DMS 273 treated with DMSO at 0.1 percent for 48 hours (cell line): ENCODE results near the gene KCNIP4.

Source experiments
- DNase-seq: peaks from one replicate; lab custom pipeline; 2025; lab: John Stamatoyannopoulos, UW

Gene KCNIP4

GRCh38 chr4:20944451-20944850 lies 1004.1 kb downstream of the KCNIP4 start:
- no peak for DNase-seq

- no peak for DNase-seq
Observed at GRCh38 chr4:20938204-20938603, 1010.4 kb downstream of the KCNIP4 start.

DNA sequence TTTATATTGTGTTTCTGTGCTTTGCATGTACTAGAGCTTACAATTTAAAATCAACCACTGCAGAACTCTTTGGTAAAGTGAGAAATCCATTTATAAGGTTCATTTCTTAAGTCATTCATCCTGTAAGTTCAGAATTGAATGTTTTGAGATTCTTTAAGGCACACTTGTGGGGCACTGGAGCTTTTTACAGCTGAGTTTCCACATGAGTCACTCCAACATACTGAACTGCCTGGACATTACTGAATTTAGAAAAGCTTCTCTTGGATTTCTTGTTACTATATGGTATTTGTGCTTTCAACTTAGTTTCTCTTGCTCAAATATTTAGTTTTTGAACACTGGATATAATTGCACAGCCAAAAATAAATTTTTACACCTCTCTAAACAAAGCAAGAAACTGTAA lies 1022.0 kb downstream of the KCNIP4 start:
- DNase-seq, result no peak

- DNase-seq, result no peak
Observed at GRCh38 chr4:20925176-20925575, 1023.4 kb downstream of the KCNIP4 start.

DNA sequence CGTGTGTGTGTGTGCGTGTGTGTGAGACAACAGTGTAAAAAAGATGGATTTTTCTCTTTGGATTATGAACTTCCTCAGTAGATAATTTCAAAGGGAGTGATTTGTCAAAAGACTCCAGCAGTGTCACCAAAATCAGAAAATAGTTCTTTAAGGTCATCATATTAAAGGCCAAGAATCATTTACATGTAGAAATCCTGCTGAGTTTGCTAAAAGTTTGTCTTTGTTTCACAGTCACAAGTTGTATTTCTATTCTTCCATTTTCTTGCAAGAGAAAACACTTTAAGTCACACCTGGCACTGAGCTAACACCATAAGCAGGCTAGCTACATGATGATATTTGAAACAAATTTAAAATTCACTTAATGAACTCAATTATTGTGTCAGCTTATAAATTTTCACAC lies 1025.6 kb downstream of the KCNIP4 start:
- DNase-seq, result no peak

DNA sequence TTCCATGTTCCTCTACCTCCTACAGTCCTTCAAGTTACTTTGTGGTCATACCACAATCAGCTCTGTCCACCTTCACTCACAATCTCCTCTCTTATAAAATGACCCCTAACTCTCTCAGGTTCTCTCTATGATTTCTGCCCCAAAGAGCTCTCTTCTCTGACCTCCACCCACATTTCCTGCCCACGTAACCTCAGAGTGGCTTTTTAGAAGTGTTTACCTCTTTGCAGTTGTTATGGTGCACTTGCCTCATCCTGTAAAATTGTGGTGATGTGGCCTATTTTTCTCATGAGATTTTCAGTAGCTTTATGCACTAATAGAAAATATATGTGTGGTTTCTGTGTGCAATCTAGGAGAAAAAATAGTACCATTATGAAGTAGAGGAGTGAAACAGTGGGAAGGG lies 1032.5 kb downstream of the KCNIP4 start:
- no peak for DNase-seq

DNA sequence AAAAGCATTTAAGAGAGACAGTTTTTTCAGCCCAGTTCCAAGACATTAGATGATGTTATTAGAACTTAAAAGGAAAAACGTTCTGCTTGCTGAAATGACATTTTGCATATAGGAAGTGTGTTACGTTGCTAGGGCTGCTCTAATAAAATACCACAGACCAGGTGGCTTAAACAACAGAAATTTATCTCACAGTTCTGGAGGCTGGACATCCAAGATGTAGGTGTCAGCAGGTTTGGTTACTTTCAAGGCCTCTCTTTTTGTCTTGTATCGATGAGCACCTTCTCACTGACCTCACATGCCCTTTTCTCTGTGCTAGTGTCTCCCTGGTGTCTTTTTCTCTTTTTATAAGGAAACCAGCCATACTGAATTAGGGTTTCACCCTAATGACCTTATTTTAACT lies 1043.6 kb downstream of the KCNIP4 start:
- no peak for DNase-seq

- no peak for DNase-seq
Observed at GRCh38 chr4:20901851-20902250, 1046.7 kb downstream of the KCNIP4 start.

DNA sequence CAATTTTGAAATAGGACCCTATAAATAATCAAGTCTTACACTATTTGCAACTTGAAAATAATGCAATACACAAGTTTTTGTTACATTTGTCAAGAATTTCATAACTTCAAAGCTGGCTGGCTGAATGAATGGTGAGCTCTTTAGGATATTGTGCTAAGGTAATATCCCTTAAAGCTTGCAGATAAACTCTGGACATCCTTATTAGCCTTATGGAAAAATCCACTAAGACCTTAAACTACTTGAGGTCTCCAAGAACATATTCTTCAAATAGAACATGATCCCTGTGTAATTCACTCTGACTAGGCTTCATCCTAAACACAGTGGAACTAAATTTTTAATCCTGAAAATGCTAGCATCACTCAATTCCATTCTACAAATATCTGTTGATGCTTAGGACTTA lies 1049.0 kb downstream of the KCNIP4 start:
- no peak for DNase-seq

DNA sequence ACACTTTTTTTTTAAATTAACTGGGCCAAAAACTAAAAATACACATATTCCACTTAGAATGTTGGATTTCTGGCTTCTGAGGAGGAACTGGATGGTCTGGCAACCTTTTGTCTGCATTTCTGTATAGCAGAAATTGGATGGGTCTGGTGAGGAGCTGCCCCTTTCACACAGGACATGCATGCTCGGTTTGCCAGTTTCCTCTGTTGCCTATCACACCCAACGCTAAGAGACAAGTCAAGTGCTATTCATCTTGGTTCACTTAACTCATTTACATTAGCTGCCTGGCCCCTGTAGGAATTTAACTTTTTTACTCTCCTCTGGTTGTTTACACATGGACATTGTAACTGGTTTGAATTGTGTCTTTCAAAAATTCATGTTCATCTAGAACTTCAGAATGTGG lies 1052.6 kb downstream of the KCNIP4 start:
- DNase-seq, result no peak

- DNase-seq, result no peak
Observed at GRCh38 chr4:20895208-20895607, 1053.4 kb downstream of the KCNIP4 start.

- DNase-seq, result no peak
Observed at GRCh38 chr4:20890761-20891160, 1057.8 kb downstream of the KCNIP4 start.

- DNase-seq, result no peak
Observed at GRCh38 chr4:20889901-20890300, 1058.7 kb downstream of the KCNIP4 start.

DNA sequence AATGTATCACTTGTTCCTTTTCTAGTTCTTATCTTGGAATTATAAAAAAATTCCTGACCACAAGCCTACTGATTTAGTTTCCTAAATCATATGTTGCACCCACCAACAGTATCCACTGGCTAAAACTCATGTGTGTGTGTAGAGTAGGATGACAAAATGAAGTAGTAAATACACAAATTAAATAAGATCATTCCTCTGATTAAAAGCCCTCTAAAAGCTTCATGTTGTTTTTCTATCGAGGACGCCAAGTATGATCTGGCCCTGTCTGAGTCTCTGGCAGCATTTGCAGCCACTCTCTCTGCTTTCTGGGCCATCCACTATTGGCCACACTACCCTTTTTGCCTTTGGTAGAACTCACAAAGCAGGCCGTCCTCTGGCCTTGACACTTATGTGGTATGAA lies 1064.9 kb downstream of the KCNIP4 start:
- no peak for DNase-seq

DNA sequence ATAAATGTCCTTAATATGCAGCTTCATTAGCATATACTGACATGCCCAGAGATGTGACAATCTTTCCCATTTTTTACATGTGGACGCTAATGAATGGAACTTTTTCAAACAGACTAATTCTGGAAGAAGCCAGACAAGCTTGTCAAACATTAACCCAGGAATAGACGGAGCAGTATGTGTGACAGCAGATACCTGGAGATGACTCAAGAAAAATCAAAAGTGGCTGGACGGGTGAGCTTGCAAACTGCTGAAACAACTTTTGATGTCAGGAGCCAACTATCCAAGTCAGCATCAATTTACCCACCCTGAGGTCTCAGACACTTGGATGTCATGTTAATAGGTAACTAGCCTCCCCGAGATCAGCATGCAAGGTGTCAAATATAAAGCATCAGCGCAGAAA lies 1065.3 kb downstream of the KCNIP4 start:
- DNase-seq, result no peak

GRCh38 chr4:20882500-20882899 lies 1066.1 kb downstream of the KCNIP4 start:
- DNase-seq, result no peak

DNA sequence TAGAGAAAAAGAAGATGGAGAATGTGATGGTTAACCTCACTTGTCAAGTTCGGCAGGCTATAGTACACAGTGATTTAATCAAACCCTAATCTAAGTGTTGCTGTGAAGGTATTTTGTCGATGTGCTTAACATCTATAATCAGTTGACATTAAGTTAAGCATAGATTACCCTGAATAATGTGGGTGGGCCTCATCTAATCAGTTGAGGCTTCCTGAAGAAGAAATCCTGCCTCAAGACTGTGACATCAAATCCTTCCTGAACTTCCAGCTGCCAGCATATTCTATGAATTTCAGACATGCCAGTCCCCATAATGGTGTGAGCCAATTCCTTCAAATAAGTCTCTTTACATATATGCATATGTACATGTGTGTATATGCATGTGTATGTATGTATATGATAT lies 1066.9 kb downstream of the KCNIP4 start:
- DNase-seq, result no peak

DNA sequence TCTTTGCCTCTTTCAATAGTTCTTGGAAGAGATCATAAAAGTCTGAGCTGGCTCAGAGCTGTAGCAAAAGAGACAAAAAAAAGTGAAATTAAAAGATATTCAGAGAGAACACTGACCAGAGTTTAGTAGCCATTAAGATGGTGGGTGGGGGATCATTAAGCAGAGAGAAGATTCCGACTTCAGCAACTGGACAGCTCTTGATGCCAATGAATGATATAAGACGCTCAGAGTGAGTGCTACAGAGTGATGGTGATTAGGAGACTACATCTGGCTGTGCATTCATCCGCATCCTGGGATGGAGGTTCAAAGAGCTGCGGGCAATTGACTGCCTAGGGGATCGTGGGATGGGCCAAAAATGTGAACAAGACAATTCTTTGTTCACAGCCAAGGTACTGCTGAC lies 1069.8 kb downstream of the KCNIP4 start:
- DNase-seq, result no peak

DNA sequence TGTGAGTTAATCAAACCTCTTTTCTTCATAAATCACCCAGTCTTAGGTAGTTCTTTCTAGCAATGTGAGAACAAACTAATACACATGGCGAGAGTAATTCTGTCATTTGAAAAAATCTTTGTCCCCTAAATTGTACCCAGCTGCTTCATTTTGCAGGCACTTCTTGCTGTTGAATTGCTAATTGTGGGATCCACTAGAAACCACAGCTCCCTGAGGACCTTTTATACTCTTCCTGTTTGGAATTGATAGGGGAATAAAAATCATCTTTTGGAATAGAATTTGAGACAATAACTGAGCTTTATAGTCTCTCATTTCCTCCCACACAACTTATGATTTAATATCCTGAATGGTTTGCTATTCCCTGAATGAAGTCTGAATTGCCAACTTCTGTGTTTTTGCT lies 1078.1 kb downstream of the KCNIP4 start:
- no peak for DNase-seq

GRCh38 chr4:20868108-20868507 lies 1080.5 kb downstream of the KCNIP4 start:
- DNase-seq, result no peak

DNA sequence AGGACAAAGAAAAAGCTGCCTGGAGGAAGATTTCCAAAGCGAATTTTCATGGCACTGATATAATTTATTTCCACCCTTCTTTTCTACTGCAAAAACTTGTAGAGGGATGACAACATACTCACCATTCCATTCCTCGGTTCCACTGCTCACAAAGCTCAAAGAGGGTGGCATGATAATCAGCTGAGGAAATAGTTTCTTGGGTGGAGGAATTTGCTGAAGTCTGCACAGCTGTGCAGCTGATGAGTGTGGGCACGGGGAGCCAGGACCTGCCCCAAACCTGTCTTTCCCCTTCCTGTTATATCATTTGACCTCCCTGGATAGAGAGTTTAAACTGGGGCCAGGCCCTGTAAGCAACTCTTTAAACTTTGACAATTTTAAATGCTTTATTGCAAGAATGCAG lies 1087.7 kb downstream of the KCNIP4 start:
- DNase-seq, result no peak

DNA sequence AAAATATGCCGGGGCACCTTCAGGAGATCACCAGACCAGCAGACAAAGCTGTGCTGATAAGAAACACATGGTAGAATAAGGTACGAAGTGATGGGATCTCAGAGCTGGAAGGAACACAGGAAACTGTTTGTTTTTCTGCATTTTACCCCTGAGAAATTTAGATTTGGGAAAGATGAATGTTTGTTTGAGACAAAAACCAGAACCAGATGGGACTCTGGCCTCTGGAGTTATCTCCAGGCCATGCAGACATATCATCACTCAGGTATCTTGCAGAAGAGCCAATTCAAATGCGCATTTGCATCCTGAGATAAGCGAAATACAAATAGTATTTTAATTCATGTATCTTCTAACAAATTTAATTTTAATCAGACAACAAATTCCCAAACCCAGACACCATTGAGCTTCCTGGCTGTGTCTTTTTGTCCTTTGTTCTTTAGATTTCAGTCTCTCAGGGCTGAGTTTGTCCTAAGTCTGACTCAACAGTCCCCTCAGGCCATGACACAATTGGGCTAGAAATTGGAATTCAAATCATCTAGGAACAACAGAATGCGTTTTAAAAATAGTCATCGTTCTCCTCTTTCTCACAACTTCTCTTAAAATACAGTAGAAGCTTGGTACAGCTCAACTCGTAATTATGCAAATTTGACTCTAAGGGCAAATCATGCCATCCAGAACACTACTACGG lies 1089.3 kb downstream of the KCNIP4 start:
- no peak for DNase-seq

DNA sequence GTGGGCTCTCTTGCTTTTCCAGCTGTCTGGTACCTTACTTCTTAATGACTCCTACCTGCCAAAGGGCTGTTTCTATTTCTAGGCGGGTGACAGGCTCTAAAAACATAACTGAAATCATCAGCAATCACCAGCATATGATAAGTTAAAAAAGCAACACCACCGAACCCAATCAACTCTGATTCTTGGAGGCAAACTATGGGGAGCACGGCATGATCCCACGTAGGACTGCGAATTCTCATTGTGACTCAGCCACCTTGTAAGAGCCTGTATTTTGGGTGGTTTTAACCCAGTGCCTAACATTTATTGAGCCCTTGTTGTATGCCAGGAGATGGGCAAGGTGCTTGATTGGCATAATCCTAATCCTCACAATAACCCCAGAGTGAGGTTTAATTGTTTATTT lies 1091.5 kb downstream of the KCNIP4 start:
- no peak for DNase-seq

DNA sequence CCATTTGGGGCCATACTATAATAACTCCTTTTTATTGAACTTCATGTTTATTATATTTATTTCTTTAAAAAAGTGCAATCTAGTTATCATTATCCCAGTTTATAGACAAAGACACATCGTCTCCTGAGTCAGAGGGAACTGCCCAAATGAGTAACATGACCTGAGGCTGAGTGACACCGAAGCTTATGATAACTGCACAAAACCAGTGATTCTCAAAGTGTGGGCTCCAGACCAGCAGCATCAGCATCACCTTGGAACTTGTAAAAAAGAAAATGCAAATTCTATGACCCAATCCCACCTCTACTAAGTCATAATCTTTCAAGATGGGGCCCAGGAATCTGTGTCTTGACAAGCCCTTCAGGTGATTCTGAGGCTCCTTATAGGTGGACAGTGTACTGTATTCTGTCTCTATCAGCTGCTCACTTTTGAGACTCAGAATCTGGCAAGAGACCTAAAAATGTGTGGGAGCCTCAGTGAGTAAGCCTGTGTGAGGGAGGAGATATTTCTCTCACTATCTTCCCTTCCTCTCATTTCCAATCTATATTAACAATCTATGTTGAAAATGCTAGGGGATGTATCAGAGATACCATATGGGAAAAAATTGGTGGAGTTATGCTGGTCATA lies 1101.3 kb downstream of the KCNIP4 start:
- DNase-seq, result no peak
